Mesendoderm (in vitro differentiated cells): ENCODE measurements around the gene TOR1B.
A peak's percentile ranks its signal among the peaks of the same experiment; 100 is the strongest.
"Not testable (repeated sequence)": the region's sequence is repeated elsewhere in the genome, so short reads cannot be mapped to it uniquely, and the experiment has no call there.

ENCODE experiments used
- DNase-seq: peaks from one replicate; pipeline ENCODE4 v3.0.0; 2013
- H2AK5ac ChIP-seq: 2 replicates; pipeline ENCODE4 v1.6.1; 2013; ENCODE audit warnings: low read length, inconsistent platforms
- H2BK120ac ChIP-seq: 2 replicates; pipeline ENCODE4 v1.6.1; 2013; ENCODE audit warnings: low read depth, mild to moderate bottlenecking, low read length, moderate library complexity, mixed read lengths
- H2BK15ac ChIP-seq: replicated peaks from 2 replicates; pipeline ENCODE4 v1.6.1; 2013; ENCODE audit warnings: low read depth, mild to moderate bottlenecking, moderate library complexity
- H2BK5ac ChIP-seq: 2 replicates; pipeline ENCODE4 v1.6.1; 2013; ENCODE audit warnings: low read length, inconsistent platforms
- H3K18ac ChIP-seq: 2 replicates; pipeline ENCODE4 v1.6.1; 2013; ENCODE audit warnings: mild to moderate bottlenecking, low read length, mixed read lengths
- H3K23ac ChIP-seq: one replicate; pipeline ENCODE4 v1.6.1; 2013; ENCODE audit warnings: low read length
- H3K27ac ChIP-seq: 2 replicates; pipeline ENCODE4 v1.5.1; 2013; ENCODE audit warnings: low read depth, mild to moderate bottlenecking, inconsistent platforms, low read length, moderate library complexity
- H3K27me3 ChIP-seq: 2 replicates; pipeline ENCODE4 v1.6.1; 2013; ENCODE audit warnings: low read length, control low read depth, mild to moderate bottlenecking, inconsistent platforms; ENCODE audit not compliant: insufficient read depth, poor library complexity
- H3K36me3 ChIP-seq: 2 replicates; pipeline ENCODE4 v1.6.1; 2013; ENCODE audit warnings: low read length, inconsistent platforms; ENCODE audit not compliant: control insufficient read depth, insufficient read depth
- H3K4ac ChIP-seq: one replicate; pipeline ENCODE4 v1.6.1; 2013; ENCODE audit warnings: low read depth, mild to moderate bottlenecking, low read length, moderate library complexity
- H3K4me1 ChIP-seq: 2 replicates; pipeline ENCODE4 v1.6.1; 2013; ENCODE audit warnings: low read depth, low read length, inconsistent platforms; ENCODE audit not compliant: control insufficient read depth
- H3K4me2 ChIP-seq: 2 replicates; pipeline ENCODE4 v1.6.1; 2013; ENCODE audit warnings: low read length
- H3K4me3 ChIP-seq: 2 replicates; pipeline ENCODE4 v1.5.1; 2013; ENCODE audit warnings: mild to moderate bottlenecking, low read length
- H3K56ac ChIP-seq: one replicate; pipeline ENCODE4 v1.6.1; 2013; ENCODE audit warnings: low read length
- H3K79me1 ChIP-seq: 2 replicates; pipeline ENCODE4 v1.6.1; 2013; ENCODE audit warnings: low read length, inconsistent platforms
- H3K79me2 ChIP-seq: 2 replicates; pipeline ENCODE4 v1.6.1; 2013; ENCODE audit warnings: mild to moderate bottlenecking, low read length; ENCODE audit not compliant: control insufficient read depth, insufficient read depth
- H3K9ac ChIP-seq: 2 replicates; pipeline ENCODE4 v1.6.1; 2013; ENCODE audit warnings: low read length, inconsistent platforms
- H4K5ac ChIP-seq: one replicate; pipeline ENCODE4 v1.6.1; 2013; ENCODE audit warnings: low read length
- H4K8ac ChIP-seq: one replicate; pipeline ENCODE4 v1.6.1; 2013; ENCODE audit warnings: low read depth, mild to moderate bottlenecking, control low read depth, low read length, moderate library complexity
- WGBS: extraction: QIAGEN DNeasy Blood & Tissue Kit; methylation state at CpG from one replicate; pipeline ENCODE4 v1.1.7; 2013; ENCODE audit warnings: low lambda C conversion rate, missing lambda C conversion rate; ENCODE audit not compliant: insufficient coverage; ENCODE audit errors: extremely low coverage; 5-methylcytosine and 5-hydroxymethylcytosine counted together

The TOR1B gene

DNA sequence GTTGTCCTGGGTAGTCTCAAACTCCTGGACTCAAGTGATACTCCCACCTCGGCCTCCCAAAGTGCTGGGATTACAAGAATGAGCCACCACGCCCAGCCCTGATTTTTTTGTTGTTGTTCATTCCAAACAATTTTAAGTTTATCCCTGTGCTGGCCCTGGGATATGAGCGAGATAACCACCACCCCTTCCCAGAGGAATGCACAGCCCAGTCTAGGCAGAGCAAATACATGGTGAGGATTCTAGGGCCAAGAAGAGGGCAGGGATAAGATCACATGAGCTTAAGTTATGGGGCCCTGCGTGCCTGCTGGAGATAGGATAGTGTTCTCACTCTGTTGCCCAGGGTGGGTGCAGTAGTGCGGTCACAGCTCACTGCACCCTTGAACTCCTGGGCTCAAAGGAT, 21.0 kb upstream of the TOR1B start:
- Histone ChIP-seq H3K4me2 (no peak overlapping the region), H3K9ac (no peak overlapping the region), H4K8ac (no peak overlapping the region), H3K4me3 (no peak overlapping the region), H2BK15ac (no peak overlapping the region), H2AK5ac (no peak overlapping the region), H3K27ac (no peak overlapping the region), H3K18ac (no peak overlapping the region), H3K23ac (no peak overlapping the region), H4K5ac (no peak overlapping the region), H3K27me3 (no peaks in the 10 kb centered on the region), H3K79me1 (no peaks in the 10 kb centered on the region), H3K36me3 (no peaks in the 10 kb centered on the region), H3K79me2 (no peaks in the 10 kb centered on the region), H3K4ac (no peak overlapping the region), H2BK120ac (no peak overlapping the region), H3K4me1 (no peaks in the 10 kb centered on the region), H3K56ac (no peak overlapping the region), H2BK5ac (no peak overlapping the region)
- DNase-seq = no peak
- WGBS = no CpG with 5 or more reads among the region's 5 CpGs

DNA sequence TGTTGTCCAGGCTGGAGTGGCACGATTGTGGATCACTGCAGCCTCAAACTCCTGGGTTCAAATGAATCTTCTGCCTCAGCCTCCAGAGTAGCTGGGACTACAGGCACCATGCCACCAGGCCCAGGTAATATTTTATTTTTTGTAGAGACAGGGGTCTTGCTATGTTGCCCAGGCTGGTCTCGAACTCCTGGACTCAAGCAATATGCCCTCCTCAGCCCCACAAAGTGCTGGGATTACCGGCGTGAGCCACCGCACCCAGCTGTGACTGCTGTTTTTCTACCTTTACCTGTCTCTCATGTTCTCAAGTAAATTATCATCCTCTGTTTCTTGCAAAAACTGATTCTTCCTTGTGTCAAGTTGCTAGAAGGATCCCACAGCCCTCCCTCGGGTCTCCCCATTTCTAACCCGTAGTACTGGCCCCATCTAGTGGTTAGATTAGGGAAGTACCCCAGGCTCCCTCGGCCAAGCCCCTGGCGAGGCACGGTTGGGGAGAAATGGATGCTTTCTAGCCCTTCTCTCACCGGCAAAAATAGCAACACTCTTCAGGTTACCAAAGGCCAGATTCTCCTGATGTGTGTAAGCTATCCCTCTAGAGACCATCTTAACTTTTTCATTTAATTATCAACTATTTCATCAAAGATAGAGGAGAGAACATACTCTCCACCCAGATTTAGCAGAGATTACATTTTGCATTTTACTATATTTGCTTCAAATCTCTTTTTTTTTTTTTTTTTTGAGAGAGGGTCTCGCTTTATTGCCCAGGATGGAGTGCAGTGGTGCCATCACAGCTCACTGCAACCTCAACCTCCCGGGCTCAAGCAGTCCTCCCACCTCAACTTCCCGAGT, 19.2 kb upstream of the TOR1B start:
- H4K5ac ChIP-seq = no peak overlapping the region
- H2BK15ac ChIP-seq = no peak overlapping the region
- no peak overlapping the region for H3K23ac ChIP-seq
- no peak overlapping the region for H3K4me2 ChIP-seq
- H3K4me1 ChIP-seq = no peaks in the 10 kb centered on the region
- H3K4ac ChIP-seq = no peak overlapping the region
- no peak overlapping the region for H2AK5ac ChIP-seq
- H3K79me1 ChIP-seq = no peaks in the 10 kb centered on the region
- no peak overlapping the region for H3K4me3 ChIP-seq
- no peak overlapping the region for H3K18ac ChIP-seq
- no peaks in the 10 kb centered on the region for H3K36me3 ChIP-seq
- H2BK120ac ChIP-seq = no peak overlapping the region
- no peak overlapping the region for H3K56ac ChIP-seq
- H3K79me2 ChIP-seq = no peaks in the 10 kb centered on the region
- H3K27me3 ChIP-seq = no peaks in the 10 kb centered on the region
- no CpG with 5 or more reads among the region's 14 CpGs for WGBS
- H3K9ac ChIP-seq = no peak overlapping the region
- no peak overlapping the region for H3K27ac ChIP-seq
- no peak overlapping the region for H2BK5ac ChIP-seq
- DNase-seq = peak; percentile 78
- no peak overlapping the region for H4K8ac ChIP-seq

DNA sequence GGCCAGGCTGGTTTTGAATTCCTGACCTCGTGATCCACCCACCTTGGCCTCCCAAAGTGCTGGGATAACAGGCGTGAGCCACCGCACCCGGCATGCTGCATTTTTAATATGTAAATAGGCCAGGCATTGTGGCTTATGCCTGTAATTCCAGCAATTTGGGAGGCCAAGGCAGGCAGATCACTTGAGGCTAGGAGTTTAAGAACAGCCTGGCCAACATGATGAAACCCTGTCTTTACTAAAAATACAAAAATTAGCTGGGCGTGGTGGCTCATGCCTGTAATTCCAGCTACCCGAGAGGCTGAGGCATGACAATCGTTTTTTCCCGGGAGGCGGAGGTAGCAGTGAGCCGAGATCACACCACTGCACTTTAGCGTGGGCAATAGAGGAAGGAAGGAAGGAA, 18.0 kb upstream of the TOR1B start:
- H3K56ac ChIP-seq, H3K4me3 ChIP-seq, DNase-seq, H4K8ac ChIP-seq, H2BK5ac ChIP-seq, H3K79me2 ChIP-seq, H3K4ac ChIP-seq, H3K23ac ChIP-seq, H3K27ac ChIP-seq, H3K4me2 ChIP-seq, H3K9ac ChIP-seq, H2BK120ac ChIP-seq, H3K18ac ChIP-seq, H2BK15ac ChIP-seq, H2AK5ac ChIP-seq, H3K79me1 ChIP-seq, H3K36me3 ChIP-seq, H4K5ac ChIP-seq, H3K4me1 ChIP-seq, H3K27me3 ChIP-seq: not testable (repeated sequence)
- no CpG with 5 or more reads among the region's 11 CpGs for WGBS

DNA sequence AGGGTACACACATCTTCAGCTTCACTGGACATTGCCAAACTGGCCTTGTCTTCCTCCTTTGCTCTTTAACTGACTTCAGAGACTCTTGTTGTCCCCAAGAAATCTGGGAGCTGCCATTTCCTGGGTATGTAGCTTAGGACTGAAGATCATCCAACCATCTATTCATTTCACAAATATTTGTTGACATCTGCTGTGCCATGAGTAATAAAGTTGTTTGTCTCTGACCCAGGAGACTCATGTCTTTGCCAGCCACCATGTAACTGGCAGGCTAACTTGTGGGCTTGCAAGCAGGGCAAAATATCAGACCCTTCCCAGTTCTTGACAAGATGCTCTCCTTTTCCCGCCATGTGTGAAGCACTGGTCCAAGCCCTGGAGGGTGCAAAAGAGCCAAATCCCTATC, 17.1 kb upstream of the TOR1B start:
- Histone ChIP-seq H3K4me2 (no peak overlapping the region), H3K79me2 (no peaks in the 10 kb centered on the region), H3K4me1 (no peaks in the 10 kb centered on the region), H2BK5ac (no peak overlapping the region), H2BK15ac (no peak overlapping the region), H4K8ac (no peak overlapping the region), H2BK120ac (no peak overlapping the region), H3K4ac (no peak overlapping the region), H3K23ac (no peak overlapping the region), H3K18ac (no peak overlapping the region), H3K56ac (no peak overlapping the region), H2AK5ac (no peak overlapping the region), H3K4me3 (no peak overlapping the region), H3K9ac (no peak overlapping the region), H3K79me1 (no peaks in the 10 kb centered on the region), H3K36me3 (no peaks in the 10 kb centered on the region), H4K5ac (no peak overlapping the region), H3K27me3 (no peaks in the 10 kb centered on the region), H3K27ac (no peak overlapping the region)
- WGBS = no CpG with 5 or more reads among the region's 1 CpG
- no peak for DNase-seq

DNA sequence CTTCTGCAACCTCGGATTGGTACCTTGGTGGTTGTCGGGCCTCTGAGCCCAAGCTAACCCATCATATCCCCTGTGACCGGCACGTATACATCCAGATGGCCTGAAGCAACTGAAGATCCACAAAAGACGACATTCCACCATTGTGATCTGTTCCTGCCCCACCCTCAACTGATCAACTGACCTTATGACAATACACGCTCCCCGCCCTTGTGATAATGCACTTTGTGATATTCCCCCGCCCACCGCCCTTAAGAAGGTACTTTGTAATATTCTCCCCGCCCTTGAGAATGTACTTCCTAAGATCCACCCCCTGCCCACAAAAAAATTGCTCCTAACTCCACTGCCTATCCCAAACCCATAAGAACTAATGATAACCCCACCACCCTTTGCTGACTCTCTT, 16.5 kb upstream of the TOR1B start:
- H3K4ac ChIP-seq = no peak overlapping the region
- H3K4me3 ChIP-seq = no peak overlapping the region
- H2BK15ac ChIP-seq = no peak overlapping the region
- no peak for DNase-seq
- no peak overlapping the region for H3K18ac ChIP-seq
- H2AK5ac ChIP-seq = no peak overlapping the region
- H2BK120ac ChIP-seq = no peak overlapping the region
- WGBS = no CpG with 5 or more reads among the region's 10 CpGs
- H4K5ac ChIP-seq = no peak overlapping the region
- H3K4me2 ChIP-seq = no peak overlapping the region
- no peaks in the 10 kb centered on the region for H3K36me3 ChIP-seq
- H4K8ac ChIP-seq = no peak overlapping the region
- H2BK5ac ChIP-seq = no peak overlapping the region
- no peak overlapping the region for H3K23ac ChIP-seq
- H3K27me3 ChIP-seq = no peaks in the 10 kb centered on the region
- H3K4me1 ChIP-seq = no peaks in the 10 kb centered on the region
- H3K56ac ChIP-seq = no peak overlapping the region
- no peaks in the 10 kb centered on the region for H3K79me2 ChIP-seq
- no peaks in the 10 kb centered on the region for H3K79me1 ChIP-seq
- no peak overlapping the region for H3K9ac ChIP-seq
- H3K27ac ChIP-seq = no peak overlapping the region

DNA sequence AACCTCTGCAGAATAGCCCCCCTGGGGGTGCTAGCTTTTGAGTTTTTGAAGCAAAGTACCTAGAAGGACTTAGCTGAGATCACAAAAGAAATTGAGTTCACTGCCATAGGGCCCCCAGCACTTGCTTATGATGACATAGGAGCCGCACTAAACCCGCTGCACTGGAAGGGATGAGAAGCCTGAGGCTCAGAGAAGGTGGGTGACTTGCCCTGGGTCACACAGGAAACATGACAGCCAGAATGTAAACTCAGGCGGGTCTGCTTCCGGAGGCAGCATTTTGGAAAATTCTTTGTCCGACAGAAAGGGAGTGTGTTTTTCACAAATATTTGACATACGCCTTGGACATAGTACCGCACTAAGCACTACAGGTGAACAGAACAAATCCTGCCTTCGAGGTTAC, 8.4 kb upstream of the TOR1B start:
- H4K5ac ChIP-seq = no peak overlapping the region
- WGBS = no CpG with 5 or more reads among the region's 8 CpGs
- H3K79me2 ChIP-seq = no peaks in the 10 kb centered on the region
- H3K27ac ChIP-seq = no peak overlapping the region
- H2BK15ac ChIP-seq = no peak overlapping the region
- H3K18ac ChIP-seq = no peak overlapping the region
- no peaks in the 10 kb centered on the region for H3K36me3 ChIP-seq
- H3K79me1 ChIP-seq = no peaks in the 10 kb centered on the region
- H3K4ac ChIP-seq = no peak overlapping the region
- no peak overlapping the region for H2BK5ac ChIP-seq
- H3K4me2 ChIP-seq = no peak overlapping the region
- no peak overlapping the region for H3K9ac ChIP-seq
- no peak for DNase-seq
- no peak overlapping the region for H2AK5ac ChIP-seq
- H2BK120ac ChIP-seq = no peak overlapping the region
- H3K4me1 ChIP-seq = no peaks in the 10 kb centered on the region
- no peak overlapping the region for H3K4me3 ChIP-seq
- H3K23ac ChIP-seq = no peak overlapping the region
- H3K27me3 ChIP-seq = no peaks in the 10 kb centered on the region
- no peak overlapping the region for H3K56ac ChIP-seq
- no peak overlapping the region for H4K8ac ChIP-seq
